HG03196 (cell line): ENCODE results near the gene CASZ1.

Experiments used
- ATAC-seq: cut with Tn5 transposase; IDR thresholded peaks from one replicate; pipeline ENCODE4 v1.9.1; 2021; ENCODE audit not compliant: unreplicated experiment

CASZ1 gene

GRCh38 chr1:10589074-10589473 lies 207.4 kb downstream of the CASZ1 start:
- no peak for ATAC-seq

GRCh38 chr1:10588640-10589039 lies 207.8 kb downstream of the CASZ1 start:
- no peak for ATAC-seq
